Measurements from ENCODE around the gene BNIPL.

Gene BNIPL

GRCh38 chr1:151036356-151036755 is at the start of gene BNIPL:
TSS of gene BNIPL (plus strand) at chr1:151036586. CDS start at chr1:151036726, 140 bp downstream.
- no peak for DNase-seq (ENCODE audit: low spot score)

- no peak for DNase-seq (ENCODE audit: low spot score)
Measured at GRCh38 chr1:150987924-150988323, 48.5 kb upstream of the BNIPL start.

GRCh38 chr1:150992626-150993025 is 43.8 kb upstream of the BNIPL start:
- DNase-seq (ENCODE audit: low spot score), result no peak

- no peak for DNase-seq (ENCODE audit: low spot score)
Measured at GRCh38 chr1:150994248-150994647, 42.1 kb upstream of the BNIPL start.

GRCh38 chr1:150995460-150995859 is 40.9 kb upstream of the BNIPL start:
- DNase-seq (ENCODE audit: low spot score), result no peak

GRCh38 chr1:150995896-150996295 is 40.5 kb upstream of the BNIPL start:
- peak; percentile 62 for DNase-seq (ENCODE audit: low spot score)

- no peak for DNase-seq (ENCODE audit: low spot score)
Measured at GRCh38 chr1:150997126-150997872, 39.1 kb upstream of the BNIPL start.

GRCh38 chr1:150997949-150998348 is 38.4 kb upstream of the BNIPL start:
- DNase-seq (ENCODE audit: low spot score), result no peak

- DNase-seq (ENCODE audit: low spot score), result no peak
Measured at GRCh38 chr1:150999051-150999674, 37.2 kb upstream of the BNIPL start.

GRCh38 chr1:150999926-151000325 is 36.5 kb upstream of the BNIPL start:
- DNase-seq (ENCODE audit: low spot score), result no peak

GRCh38 chr1:151000408-151000807 is 36.0 kb upstream of the BNIPL start:
- DNase-seq (ENCODE audit: low spot score), result no peak

- DNase-seq (ENCODE audit: low spot score), result no peak
Measured at GRCh38 chr1:151001602-151002001, 34.8 kb upstream of the BNIPL start.

GRCh38 chr1:151002051-151002450 is 34.3 kb upstream of the BNIPL start:
- no peak for DNase-seq (ENCODE audit: low spot score)

- no peak for DNase-seq (ENCODE audit: low spot score)
Measured at GRCh38 chr1:151002611-151003010, 33.8 kb upstream of the BNIPL start.

- DNase-seq (ENCODE audit: low spot score), result no peak
Measured at GRCh38 chr1:151003180-151003579, 33.2 kb upstream of the BNIPL start.

- DNase-seq (ENCODE audit: low spot score), result peak; percentile 58
Measured at GRCh38 chr1:151005729-151006319, 30.6 kb upstream of the BNIPL start.

GRCh38 chr1:151006327-151007052 is 29.9 kb upstream of the BNIPL start, which contains the start of gene MINDY1:
TSS of gene MINDY1 (minus strand) at chr1:151006902. CDS start at chr1:151002617, 4,285 bp downstream.
- peak; percentile 96 for DNase-seq (ENCODE audit: low spot score)

GRCh38 chr1:151007853-151008243 is 28.5 kb upstream of the BNIPL start:
- no peak for DNase-seq (ENCODE audit: low spot score)

GRCh38 chr1:151008244-151009205 is 27.9 kb upstream of the BNIPL start, which contains the start of gene PRUNE1:
TSS of gene PRUNE1 (plus strand) at chr1:151008449. CDS start at chr1:151008633, 184 bp downstream.
- DNase-seq (ENCODE audit: low spot score), result peak; percentile 95

GRCh38 chr1:151009206-151009587 is 27.2 kb upstream of the BNIPL start:
- no peak for DNase-seq (ENCODE audit: low spot score)

GRCh38 chr1:151009674-151010345 is 26.6 kb upstream of the BNIPL start:
- DNase-seq (ENCODE audit: low spot score), result no peak
